ENCODE results near the gene NEK8. TPM values are rescaled to one million over a fixed set of nuclear protein-coding genes. Genes with fewer than 3 reads are reported as not detected.
"Not testable (repeated sequence)": the region's sequence is repeated elsewhere in the genome, so short reads cannot be mapped to it uniquely, and the experiment has no call there.

The NEK8 gene
- total RNA-seq, 2 donors from 2014 or later: 6.9 to 10.9 TPM

- ATAC-seq (replicated peaks in 1 of 2) (no peak), DNase-seq (no peak)
- Mint-ChIP-seq H3K4me1 (ENCODE audit: low read depth) (peaks cover 39% of the 10 kb centered on the region), H3K27ac (no peak overlapping the region), H3K27me3 (ENCODE audit: low read depth) (peaks cover 6% of the 10 kb centered on the region), H3K36me3 (ENCODE audit: insufficient read depth in 2 of 2) (peaks cover 4 to 5% of the 10 kb centered on the region in 2 donors), H3K4me3 (no peak overlapping the region), H3K9me3 (no peaks in the 10 kb centered on the region)
These were observed 13.4 kb upstream of the NEK8 start for GRCh38 chr17:28715217-28715616.

GRCh38 chr17:28716740-28717577, 11.6 kb upstream of the NEK8 start:
- ATAC-seq (replicated peaks in 1 of 2) (no peak), DNase-seq (peak in 1 of 2 donors; percentile 22)
- H3K9me3 Mint-ChIP-seq: no peaks in the 10 kb centered on the region
- H3K36me3 Mint-ChIP-seq (ENCODE audit: insufficient read depth in 2 of 2): peaks cover 12 to 16% of the 10 kb centered on the region in 2 donors
- no peak overlapping the region for H3K27ac Mint-ChIP-seq
- H3K27me3 Mint-ChIP-seq (ENCODE audit: low read depth): peaks cover 6% of the 10 kb centered on the region
- H3K4me3 Mint-ChIP-seq: peak overlapping the region in 1 of 2 donors; percentile 65
- peaks cover 41% of the 10 kb centered on the region for H3K4me1 Mint-ChIP-seq (ENCODE audit: low read depth)

- Mint-ChIP-seq H3K9me3 (no peaks in the 10 kb centered on the region), H3K36me3 (ENCODE audit: insufficient read depth in 2 of 2) (peaks cover 12 to 22% of the 10 kb centered on the region in 2 donors), H3K27me3 (ENCODE audit: low read depth) (peaks cover 6% of the 10 kb centered on the region), H3K4me3 (peak within 1 kb of the TSS; percentile 29 to 81), H3K4me1 (ENCODE audit: low read depth) (peaks cover 41% of the 10 kb centered on the region), H3K27ac (no peak within 1 kb of the TSS)
- DNase-seq (peak; percentile 35 to 55), ATAC-seq (replicated peaks in 1 of 2) (peak in 1 of 2 donors; percentile 15)
These were observed 10.8 kb upstream of the NEK8 start, which contains the start of gene RAB34 for GRCh38 chr17:28717578-28718332. Gene RAB34, minus strand, starts transcription at chr17:28717868. Its CDS starts 602 bp downstream, at chr17:28717266.

GRCh38 chr17:28718333-28719020, 10.1 kb upstream of the NEK8 start:
- no peak for ATAC-seq (replicated peaks in 1 of 2)

GRCh38 chr17:28719021-28719433, 9.6 kb upstream of the NEK8 start:
- Mint-ChIP-seq H3K9me3 (no peaks in the 10 kb centered on the region), H3K4me1 (ENCODE audit: low read depth) (peaks cover 51% of the 10 kb centered on the region), H3K27ac (peak overlapping the region; percentile 93), H3K36me3 (ENCODE audit: insufficient read depth in 2 of 2) (peaks cover 14 to 22% of the 10 kb centered on the region in 2 donors), H3K27me3 (ENCODE audit: low read depth) (peaks cover 6% of the 10 kb centered on the region), H3K4me3 (peak overlapping the region; percentile 96 to 99)
- no peak for DNase-seq
- peak in 1 of 2 donors; percentile 1 for ATAC-seq (replicated peaks in 1 of 2)

More at GRCh38 chr17:28718333-28719020, 10.1 kb upstream of the NEK8 start:
- H3K36me3 Mint-ChIP-seq (ENCODE audit: insufficient read depth in 2 of 2): peaks cover 12 to 22% of the 10 kb centered on the region in 2 donors
- H3K4me3 Mint-ChIP-seq: peak overlapping the region; percentile 29 to 81
- H3K9me3 Mint-ChIP-seq: no peaks in the 10 kb centered on the region
- peaks cover 46% of the 10 kb centered on the region for H3K4me1 Mint-ChIP-seq (ENCODE audit: low read depth)
- H3K27ac Mint-ChIP-seq: no peak overlapping the region
- DNase-seq: no peak
- peaks cover 6% of the 10 kb centered on the region for H3K27me3 Mint-ChIP-seq (ENCODE audit: low read depth)

- H3K36me3 Mint-ChIP-seq (ENCODE audit: insufficient read depth in 2 of 2): peaks cover 18 to 30% of the 10 kb centered on the region in 2 donors
- peak overlapping the region; percentile 96 to 99 for H3K4me3 Mint-ChIP-seq
- DNase-seq: peak; percentile 43 to 44
- peaks cover 65% of the 10 kb centered on the region for H3K4me1 Mint-ChIP-seq (ENCODE audit: low read depth)
- peak overlapping the region; percentile 93 for H3K27ac Mint-ChIP-seq
- no peaks in the 10 kb centered on the region for H3K9me3 Mint-ChIP-seq
- H3K27me3 Mint-ChIP-seq (ENCODE audit: low read depth): peaks cover 6% of the 10 kb centered on the region
- ATAC-seq (replicated peaks in 1 of 2): peak in 1 of 2 donors; percentile 4
These were observed 8.2 kb upstream of the NEK8 start for GRCh38 chr17:28720247-28720996.

- H3K36me3 Mint-ChIP-seq (ENCODE audit: insufficient read depth in 2 of 2): peaks cover 18 to 30% of the 10 kb centered on the region in 2 donors
- H3K27me3 Mint-ChIP-seq (ENCODE audit: low read depth); ATAC-seq (replicated peaks in 1 of 2); DNase-seq; H3K9me3 Mint-ChIP-seq: not testable (repeated sequence)
- peak overlapping the region; percentile 93 for H3K27ac Mint-ChIP-seq
- peak overlapping the region; percentile 96 to 99 for H3K4me3 Mint-ChIP-seq
- H3K4me1 Mint-ChIP-seq (ENCODE audit: low read depth): peaks cover 68% of the 10 kb centered on the region
These were observed 7.6 kb upstream of the NEK8 start for GRCh38 chr17:28720997-28721329.

GRCh38 chr17:28722417-28723158, 6.0 kb upstream of the NEK8 start:
- H3K27me3 Mint-ChIP-seq (ENCODE audit: low read depth): peaks cover 6% of the 10 kb centered on the region
- H3K27ac Mint-ChIP-seq: peak overlapping the region; percentile 73
- H3K4me1 Mint-ChIP-seq (ENCODE audit: low read depth): peaks cover 69% of the 10 kb centered on the region
- peak overlapping the region; percentile 96 to 99 for H3K4me3 Mint-ChIP-seq
- no peaks in the 10 kb centered on the region for H3K9me3 Mint-ChIP-seq
- DNase-seq (no peak), ATAC-seq (replicated peaks in 1 of 2) (no peak)
- H3K36me3 Mint-ChIP-seq (ENCODE audit: insufficient read depth in 2 of 2): peaks cover 18 to 30% of the 10 kb centered on the region in 2 donors

GRCh38 chr17:28723159-28723835, 5.3 kb upstream of the NEK8 start:
- Mint-ChIP-seq H3K4me1 (ENCODE audit: low read depth) (peaks cover 69% of the 10 kb centered on the region), H3K36me3 (ENCODE audit: insufficient read depth in 2 of 2) (peaks cover 18 to 30% of the 10 kb centered on the region in 2 donors), H3K27me3 (ENCODE audit: low read depth) (peaks cover 4% of the 10 kb centered on the region), H3K9me3 (no peaks in the 10 kb centered on the region), H3K27ac (peak overlapping the region; percentile 66), H3K4me3 (peak overlapping the region; percentile 82 to 99)
- DNase-seq (no peak), ATAC-seq (replicated peaks in 1 of 2) (no peak)

GRCh38 chr17:28723836-28724499, 4.6 kb upstream of the NEK8 start:
- Mint-ChIP-seq H3K27ac (peak overlapping the region; percentile 66), H3K36me3 (ENCODE audit: insufficient read depth in 2 of 2) (peaks cover 18 to 30% of the 10 kb centered on the region in 2 donors), H3K4me3 (peak overlapping the region; percentile 82 to 99), H3K4me1 (ENCODE audit: low read depth) (peaks cover 67% of the 10 kb centered on the region)
- H3K27me3 Mint-ChIP-seq (ENCODE audit: low read depth); H3K9me3 Mint-ChIP-seq; DNase-seq; ATAC-seq (replicated peaks in 1 of 2): not testable (repeated sequence)

All from activated T-cell treated with anti-CD3 and anti-CD28 coated beads, Interleukin-2, amount 50 U/mL, for 72 hours (primary cell).